ENCODE measurements around the gene PAFAH1B2. TPM values are rescaled to one million over a fixed set of nuclear protein-coding genes. Genes with fewer than 3 reads are reported as not detected.
A peak's percentile ranks its signal among the peaks of the same experiment; 100 is the strongest.

The PAFAH1B2 gene
- total and polyA plus RNA-seq, 4 experiments from 2014 or later = 16.4 to 64.2 (median 42.7) TPM

DNA sequence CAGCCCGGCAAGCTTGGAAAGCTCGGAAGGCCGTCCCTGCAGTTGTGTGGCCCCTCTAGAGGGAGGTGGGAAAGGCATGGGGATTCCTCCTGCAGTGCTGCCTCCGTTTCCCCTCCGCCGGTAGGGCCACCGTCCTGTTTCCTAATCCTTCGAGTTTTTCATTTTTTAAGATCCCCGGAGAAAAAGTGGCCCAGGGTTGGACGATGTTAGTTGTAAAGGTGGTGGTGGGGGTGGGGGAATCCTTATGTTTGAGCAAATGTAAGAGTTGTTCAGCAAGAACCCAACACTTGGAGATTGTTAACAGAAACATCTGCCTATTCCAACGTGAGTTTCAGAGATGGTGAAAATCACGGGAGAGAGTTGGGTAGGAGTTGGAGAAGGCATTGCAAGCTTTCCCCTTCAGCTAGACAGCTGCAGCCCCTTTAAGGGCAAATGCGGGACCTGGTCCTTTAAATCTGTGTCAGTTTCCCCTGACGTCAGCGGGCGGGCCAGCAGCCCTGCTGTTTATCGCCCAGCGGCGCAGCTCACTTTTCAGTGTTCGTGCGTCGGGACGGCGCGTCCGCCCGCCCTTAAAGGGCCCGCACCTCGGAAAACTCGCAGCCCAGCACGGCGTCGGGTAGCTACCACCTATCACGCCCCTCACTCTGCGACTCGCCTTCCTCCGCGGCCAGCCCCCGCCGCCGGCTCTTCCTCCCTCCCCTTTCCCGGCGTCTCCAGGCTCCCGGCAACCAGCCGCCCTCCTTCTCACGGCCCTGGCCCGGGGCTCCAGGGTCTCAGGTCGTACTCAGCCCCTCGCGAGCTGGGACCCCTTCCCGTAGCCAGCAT, 34.3 kb downstream of the PAFAH1B2 start, which contains the start of gene SIDT2:
TSS of gene SIDT2 (plus strand) at position 534 of the 825 bp plus-strand sequence. CDS start 521 bp downstream, outside the sequence.
- peak; percentile 85 to 90 (median 86) for DNase-seq
- CTCF ChIA-PET (ENCODE audit: partially characterized antibody) = interaction anchor here (0.6 to 5.1 kb wide), 11 partner anchors 16 to 1762 kb away, joined by 3 to 48 read pairs (median 6); partner anchors contain the start of genes PAFAH1B2 and PCSK7
- peaks cover 30% of the 10 kb centered on the region for H3K4me1 ChIP-seq (ENCODE audit: insufficient read depth, low read length)
- H3K9me3 ChIP-seq (ENCODE audit: control insufficient read depth in 1 of 2, low read length in 2 of 2) = no peaks in the 10 kb centered on the region
- H3K27ac Mint-ChIP-seq = peak within 1 kb of the TSS; percentile 93 to 98 (median 97)
- POLR2A ChIA-PET (ENCODE audit: partially characterized antibody) = interaction anchor here (0.5 to 4.8 kb wide), 22 partner anchors 9 to 1929 kb away, joined by 3 to 75 read pairs (median 4); partner anchors contain the start of genes APOA5, BACE1, BUD13 and KMT2A
- H3K36me3 Mint-ChIP-seq = peaks cover under 1 to 10% of the 10 kb centered on the region in 2 donors
- H3K27ac ChIP-seq (ENCODE audit: low read depth, low read length) = peak within 1 kb of the TSS; percentile 73
- no peaks in the 10 kb centered on the region for H3K27me3 Mint-ChIP-seq
- H3K4me3 Mint-ChIP-seq = peak within 1 kb of the TSS; percentile 94 to 99 (median 94)
- intact Hi-C loops (cut with micrococcal nuclease) = loop anchor here (1.0 to 5.0 kb wide), 6 partner anchors 34 to 406 kb away; partner anchors contain the start of genes BUD13, CEP164, PAFAH1B2 and PCSK7
- peaks cover 5% of the 10 kb centered on the region for H3K36me3 ChIP-seq (ENCODE audit: insufficient read depth, low read length)
- peaks cover 21 to 45% (median 34%) of the 10 kb centered on the region in 4 donors for H3K4me1 Mint-ChIP-seq
- H3K4me3 ChIP-seq (ENCODE audit: low read length in 2 of 2) = peak within 1 kb of the TSS; percentile 76 to 80
- no peaks in the 10 kb centered on the region for H3K9me3 Mint-ChIP-seq
- H3K27me3 ChIP-seq (ENCODE audit: insufficient read depth, low read length) = no peaks in the 10 kb centered on the region

GRCh38 chr11:117179048-117179999, 35.2 kb downstream of the PAFAH1B2 start:
- Mint-ChIP-seq H3K27ac (peak overlapping the region; percentile 89 to 97 (median 95)), H3K36me3 (peaks cover 9 to 14% of the 10 kb centered on the region in 2 donors), H3K4me1 (peaks cover 21 to 39% (median 35%) of the 10 kb centered on the region in 4 donors), H3K27me3 (no peaks in the 10 kb centered on the region), H3K4me3 (peak overlapping the region; percentile 94 to 99 (median 94)), H3K9me3 (no peaks in the 10 kb centered on the region)
- Histone ChIP-seq H3K4me1 (ENCODE audit: insufficient read depth, low read length) (peaks cover 30% of the 10 kb centered on the region), H3K36me3 (ENCODE audit: insufficient read depth, low read length) (peaks cover 5% of the 10 kb centered on the region), H3K9me3 (ENCODE audit: control insufficient read depth in 1 of 2, low read length in 2 of 2) (no peaks in the 10 kb centered on the region), H3K27ac (ENCODE audit: low read depth, low read length) (peak overlapping the region; percentile 73), H3K4me3 (ENCODE audit: low read length in 2 of 2) (peak overlapping the region; percentile 76 to 80), H3K27me3 (ENCODE audit: insufficient read depth, low read length) (no peaks in the 10 kb centered on the region)
- CTCF ChIA-PET (ENCODE audit: partially characterized antibody) = interaction anchor here (0.7 to 5.1 kb wide), 15 partner anchors 9 to 343 kb away, joined by 3 to 48 read pairs (median 5); partner anchors contain the start of genes PAFAH1B2, PCSK7 and SIK3
- intact Hi-C loops (cut with micrococcal nuclease) = loop anchor here (5.0 kb wide), 1 partner anchor 407 kb away; the partner anchor contains the start of gene BUD13
- DNase-seq = peak in 4 of 5 donors; percentile 49 to 69 (median 56)
- POLR2A ChIA-PET (ENCODE audit: partially characterized antibody) = interaction anchor here (0.5 to 4.8 kb wide), 25 partner anchors 10 to 1928 kb away, joined by 3 to 75 read pairs (median 5); partner anchors contain the start of genes APOA5, BACE1, BUD13 and CEP164

DNA sequence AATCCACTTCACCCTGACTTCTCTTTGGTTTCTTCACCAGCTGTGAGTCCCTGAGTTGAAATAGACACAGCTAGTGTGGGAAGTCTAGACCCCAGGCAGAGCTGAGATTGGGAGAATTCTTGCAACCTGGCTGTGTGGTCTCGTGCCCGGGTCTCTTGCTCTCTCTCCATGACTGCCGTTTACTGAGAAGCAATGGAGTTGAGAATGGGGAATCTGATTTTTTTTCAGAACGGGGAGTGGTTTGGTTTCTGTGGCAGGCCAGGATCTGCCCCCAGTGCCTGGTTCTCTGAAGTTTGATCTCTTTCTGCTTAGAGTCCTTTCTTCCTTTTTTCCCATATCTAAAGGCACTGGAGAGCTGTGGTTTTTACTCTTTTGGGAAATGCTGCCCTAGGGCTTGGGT, 35.9 kb downstream of the PAFAH1B2 start:
- H3K9me3 Mint-ChIP-seq = no peaks in the 10 kb centered on the region
- POLR2A ChIA-PET (ENCODE audit: partially characterized antibody) = interaction anchor here (0.9 to 4.8 kb wide), 17 partner anchors 8 to 1838 kb away, joined by 3 to 75 read pairs (median 9); partner anchors contain the start of genes BUD13, CEP164, PAFAH1B2 and PCSK7
- peaks cover 10 to 15% of the 10 kb centered on the region in 2 donors for H3K36me3 Mint-ChIP-seq
- peak overlapping the region; percentile 94 to 99 (median 94) for H3K4me3 Mint-ChIP-seq
- H3K27me3 Mint-ChIP-seq = no peaks in the 10 kb centered on the region
- no peak for DNase-seq
- H3K4me1 ChIP-seq (ENCODE audit: insufficient read depth, low read length) = peaks cover 30% of the 10 kb centered on the region
- no peaks in the 10 kb centered on the region for H3K9me3 ChIP-seq (ENCODE audit: control insufficient read depth in 1 of 2, low read length in 2 of 2)
- peaks cover 21 to 39% (median 35%) of the 10 kb centered on the region in 4 donors for H3K4me1 Mint-ChIP-seq
- intact Hi-C loops (cut with micrococcal nuclease) = no loop called here
- peak overlapping the region; percentile 89 to 97 (median 95) for H3K27ac Mint-ChIP-seq
- peaks cover 5% of the 10 kb centered on the region for H3K36me3 ChIP-seq (ENCODE audit: insufficient read depth, low read length)
- CTCF ChIA-PET (ENCODE audit: partially characterized antibody) = interaction anchor here (0.7 to 5.1 kb wide), 13 partner anchors 10 to 344 kb away, joined by 3 to 48 read pairs (median 5); partner anchors contain the start of genes PAFAH1B2, PCSK7 and SIK3
- peak overlapping the region; percentile 73 for H3K27ac ChIP-seq (ENCODE audit: low read depth, low read length)
- H3K4me3 ChIP-seq (ENCODE audit: low read length in 2 of 2) = peak overlapping the region; percentile 76 to 80
- H3K27me3 ChIP-seq (ENCODE audit: insufficient read depth, low read length) = no peaks in the 10 kb centered on the region

DNA sequence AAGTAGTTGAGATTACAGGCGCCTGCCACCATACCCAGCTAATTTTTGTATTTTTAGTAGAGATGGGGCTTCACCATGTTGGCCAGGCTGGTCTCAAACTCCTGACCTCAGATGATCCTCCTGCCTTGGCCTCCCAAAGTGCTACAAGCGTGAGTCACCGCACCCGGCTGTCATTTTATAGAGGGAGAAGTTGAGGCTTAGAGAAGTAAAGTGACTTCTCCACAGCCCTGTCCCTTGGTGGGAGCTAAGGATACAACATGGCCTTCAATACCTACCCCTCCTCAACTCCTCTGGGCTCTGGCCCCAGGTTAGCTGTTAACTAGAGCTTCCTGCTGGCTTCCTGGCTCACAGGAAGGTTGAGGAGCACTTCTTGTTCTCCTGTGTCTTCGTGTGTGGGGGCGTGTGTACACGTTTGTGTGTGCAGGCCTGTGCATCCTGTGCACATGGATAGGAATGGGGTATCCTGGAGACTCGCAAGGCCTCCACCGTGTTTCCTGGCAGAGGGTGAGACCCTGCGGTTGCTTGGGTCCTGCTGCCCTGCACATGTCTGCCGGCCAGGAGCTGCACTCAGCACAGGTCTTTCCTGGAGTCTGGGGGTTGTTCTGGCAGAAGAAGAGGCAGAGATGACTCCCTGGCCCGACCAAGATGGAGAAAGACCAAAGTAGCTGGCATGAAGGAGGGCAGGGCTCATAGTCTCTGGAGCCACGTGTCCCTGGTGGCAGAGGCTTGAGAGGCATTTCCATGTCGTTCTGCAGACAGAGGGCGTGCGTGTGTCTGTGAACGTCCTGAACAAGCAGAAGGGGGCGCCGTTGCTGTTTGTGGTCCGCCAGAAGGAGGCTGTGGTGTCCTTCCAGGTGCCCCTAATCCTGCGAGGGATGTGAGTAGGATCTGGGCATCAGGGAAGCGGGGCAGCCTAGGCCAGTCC, 36.8 kb downstream of the PAFAH1B2 start:
- peaks cover 5% of the 10 kb centered on the region for H3K36me3 ChIP-seq (ENCODE audit: insufficient read depth, low read length)
- no peak overlapping the region for H3K27ac ChIP-seq (ENCODE audit: low read depth, low read length)
- peaks cover 30% of the 10 kb centered on the region for H3K4me1 ChIP-seq (ENCODE audit: insufficient read depth, low read length)
- H3K9me3 Mint-ChIP-seq = no peaks in the 10 kb centered on the region
- intact Hi-C loops (cut with micrococcal nuclease) = no loop called here
- ChIA-PET CTCF (ENCODE audit: partially characterized antibody) (interaction anchor here (0.6 to 5.1 kb wide), 12 partner anchors 8 to 82 kb away, joined by 3 to 48 read pairs (median 5); partner anchors contain the start of genes PAFAH1B2, PCSK7 and SIK3), POLR2A (ENCODE audit: partially characterized antibody) (interaction anchor here (1.2 to 4.8 kb wide), 8 partner anchors 9 to 327 kb away, joined by 3 to 75 read pairs (median 18); partner anchors contain the start of genes PAFAH1B2, PCSK7 and TAGLN)
- H3K9me3 ChIP-seq (ENCODE audit: control insufficient read depth in 1 of 2, low read length in 2 of 2) = no peaks in the 10 kb centered on the region
- no peak overlapping the region for H3K4me3 ChIP-seq (ENCODE audit: low read length in 2 of 2)
- DNase-seq = peak; percentile 54 to 68 (median 66)
- H3K27me3 ChIP-seq (ENCODE audit: insufficient read depth, low read length) = no peaks in the 10 kb centered on the region
- peak overlapping the region; percentile 73 to 96 (median 83) for H3K27ac Mint-ChIP-seq
- peaks cover 10 to 17% of the 10 kb centered on the region in 2 donors for H3K36me3 Mint-ChIP-seq
- no peaks in the 10 kb centered on the region for H3K27me3 Mint-ChIP-seq
- peak overlapping the region; percentile 45 to 99 (median 86) for H3K4me3 Mint-ChIP-seq
- H3K4me1 Mint-ChIP-seq = peaks cover 21 to 41% (median 35%) of the 10 kb centered on the region in 4 donors

- Histone ChIP-seq H3K4me3 (ENCODE audit: low read length in 2 of 2) (no peak overlapping the region), H3K4me1 (ENCODE audit: insufficient read depth, low read length) (peaks cover 30% of the 10 kb centered on the region), H3K9me3 (ENCODE audit: control insufficient read depth in 1 of 2, low read length in 2 of 2) (no peaks in the 10 kb centered on the region), H3K27ac (ENCODE audit: low read depth, low read length) (no peak overlapping the region), H3K36me3 (ENCODE audit: insufficient read depth, low read length) (peaks cover 5% of the 10 kb centered on the region), H3K27me3 (ENCODE audit: insufficient read depth, low read length) (no peaks in the 10 kb centered on the region)
- H3K36me3 Mint-ChIP-seq = peaks cover 10 to 20% of the 10 kb centered on the region in 2 donors
- DNase-seq = no peak
- ChIA-PET CTCF (ENCODE audit: partially characterized antibody) (interaction anchor here (0.6 to 5.1 kb wide), 5 partner anchors 9 to 52 kb away, joined by 3 to 48 read pairs (median 12); partner anchors contain the start of gene PAFAH1B2), POLR2A (ENCODE audit: partially characterized antibody) (interaction anchor here (1.0 to 4.8 kb wide), 4 partner anchors 10 to 48 kb away, joined by 4 to 75 read pairs (median 6); partner anchors contain the start of gene PAFAH1B2)
- H3K4me1 Mint-ChIP-seq = peaks cover 21 to 45% (median 35%) of the 10 kb centered on the region in 4 donors
- H3K27me3 Mint-ChIP-seq = no peaks in the 10 kb centered on the region
- peak overlapping the region in 1 of 7 donors; percentile 93 for H3K27ac Mint-ChIP-seq
- intact Hi-C loops (cut with micrococcal nuclease) = no loop called here
- H3K9me3 Mint-ChIP-seq = no peaks in the 10 kb centered on the region
- H3K4me3 Mint-ChIP-seq = peak overlapping the region in 1 of 8 donors; percentile 6
These were observed 37.8 kb downstream of the PAFAH1B2 start for GRCh38 chr11:117181586-117182550.
